Heart left ventricle (tissue), 16 donors: ENCODE results near the gene SND1. TPM values are rescaled to one million over a fixed set of nuclear protein-coding genes. Genes with fewer than 3 reads are reported as not detected.
A peak's percentile ranks its signal among the peaks of the same experiment; 100 is the strongest.

Experiments
- ATAC-seq, 4 donors: fragments of 200-7000 bp; cut with Tn5 transposase; one replicate each; pipeline ENCODE4 v1.9.1; 2020 to 2022; ENCODE audit warnings: moderate library complexity in 4 of 4, mild to moderate bottlenecking in 3 of 4, moderate number of reproducible peaks in 1 of 4
- DNase-seq, 5 donors: peaks; one replicate each; pipeline ENCODE4 v3.0.0-alpha.2; 2020
- H3K27ac ChIP-seq, 12 donors: fragments of 200-600 bp; sonication (generic) in 4 of 12; one replicate each; pipeline versions ENCODE4 v1.5.0 to v1.8.0; 2016 to 2022; ENCODE audit warnings: mild to moderate bottlenecking in 2 of 12
- H3K27me3 ChIP-seq, 9 donors: fragments of 200-600 bp; sonication (generic) in 2 of 9; one replicate each; pipeline versions ENCODE4 v1.5.1 to v1.8.0; 2016 to 2022; ENCODE audit warnings: mild to moderate bottlenecking in 3 of 9
- H3K36me3 ChIP-seq, 9 donors: fragments of 200-600 bp; sonication (generic) in 2 of 9; one replicate each; pipeline versions ENCODE4 v1.5.0 to v1.8.0; 2018 to 2022; ENCODE audit warnings: mild to moderate bottlenecking in 2 of 9
- H3K4me1 ChIP-seq, 12 donors: fragments of 200-600 bp; sonication (generic) in 4 of 12; one replicate each; pipeline versions ENCODE4 v1.5.0 to v1.8.0; 2016 to 2022; ENCODE audit warnings: mild to moderate bottlenecking in 3 of 12
- H3K4me3 ChIP-seq, 12 donors: fragments of 200-600 bp; sonication (generic) in 4 of 12; one replicate each; pipeline versions ENCODE4 v1.5.0 to v1.8.0; 2017 to 2022; ENCODE audit warnings: mild to moderate bottlenecking in 9 of 12, moderate library complexity in 4 of 12
- H3K9me3 ChIP-seq, 12 donors: fragments of 200-600 bp; sonication (generic) in 4 of 12; one replicate each; pipeline versions ENCODE4 v1.5.0 to v1.8.0; 2016 to 2022; ENCODE audit warnings: mild to moderate bottlenecking in 1 of 12
- POLR2A ChIP-seq, 2 donors: fragments of 450-650 bp; IDR thresholded peaks; one replicate each; pipeline ENCODE4 v1.6.1; 2017; ENCODE audit warnings: antibody characterized with exemption in 2 of 2, mild to moderate bottlenecking in 2 of 2, moderate library complexity in 2 of 2
- WGBS, 4 donors: extraction: QIAGEN DNeasy Blood & Tissue Kit in 2 of 4; methylation state at CpG; one replicate each; pipeline versions ENCODE4 v1.1.5 to v1.1.7; 2013 to 2018; 5-methylcytosine and 5-hydroxymethylcytosine counted together
- intact Hi-C, 10 donors: fragments of 100-400 bp; cut with DNase I; formaldehyde crosslinking; loops; one replicate each; pipeline versions ENCODE4 v1.11.1 to v1.14.2; 2022
- polyA plus RNA-seq, 2 donors: library from polyadenylated mRNA; stranded (reverse); fragments of 200-250 nt; gene quantifications; one replicate each; pipeline ENCODE4 v1.2.3, GENCODE V29; 2013
- total RNA-seq, 9 donors: library from RNA; depleted of rRNA in 2 of 9; stranded (reverse); fragments of >200 nt in 2 of 9; fragmentation: NEBNext Ultra II Directional in 3 of 9; extraction: Animal tissue kit (Norgen Biotek cat#: 25700) in 3 of 9; gene quantifications; one replicate each; pipeline versions ENCODE4 v1.1.0 to v1.2.4, GENCODE V29; 2016 to 2023
- TF ChIP-seq, protein P1 (sequence below), 12 donors: fragments of 200-600 bp; sonication (generic) in 4 of 12; IDR thresholded peaks; one replicate each; pipeline versions ENCODE4 v1.5.0 to v1.8.0; 2018 to 2022; ENCODE audit warnings: antibody characterized with exemption in 12 of 12, mild to moderate bottlenecking in 5 of 12
- donor health status: ischemic (EF 13 %, LVEDD 7.1; RV severe dilation, severe dysfunction).
- donor health status: healthy with polysubstance abuse.
- donor health status: DM: no; HTN: yes; CAD: no.
- donor health status: DM: no; HTN: no; CAD: no.
- donor health status: ischemic (EF 25% LVEDD 6.9; RV normal size, moderate dysfunction).
- donor health status: ischemic (EF 25% LVEDD 5.7; RV mildly dilated, moderate dysfunction).
- donor health status: healthy.
- donor health status: DM: yes; HTN: yes; CAD: no.
- donor health status: ischemic (EF 35%, LVEDD 5.7; RV mildly dilated, moderate dysfunction).
- donor health status: nonischemic (EF 11% LVEDD 7.7; RV severe dilation, severe dysfunction).
- donor health status: DM: yes; HTN: yes; CAD: no.
- donor health status: PGD.
- donor health status: ischemic (EF 29% LVEDD 5.4; RV normal size, mild dysfunction).
- donor health status: nonischemic (EF 23%, LVEDD 6.1; RV moderate dilation, normal function).

The SND1 gene
- total and polyA plus RNA-seq, 11 donors, result 45.6 to 115 (median 76.3) TPM

DNA sequence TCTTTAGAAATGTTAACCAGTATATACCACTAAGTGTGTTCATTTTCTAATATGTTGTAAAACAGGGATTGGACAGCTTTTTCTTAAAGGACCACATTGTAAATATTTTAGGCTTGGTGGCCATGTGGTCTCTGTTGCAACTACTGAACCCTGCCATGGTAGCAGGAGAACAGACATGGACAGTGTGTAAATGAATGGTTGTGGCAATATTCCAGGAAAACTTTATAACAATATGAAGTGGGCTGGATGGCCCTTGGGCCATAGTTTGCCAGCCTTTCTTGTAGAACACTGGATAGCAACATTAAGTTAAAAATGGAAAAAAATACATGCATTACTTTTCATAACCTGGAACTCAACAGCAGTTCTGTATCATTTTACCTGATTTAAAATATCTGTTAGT, 61.0 kb downstream of the SND1 start:
- Histone ChIP-seq H3K36me3 (peaks cover 0 to 83% (median 38%) of the 10 kb centered on the region in 9 donors), H3K4me1 (peaks cover 0 to 17% (median 0%) of the 10 kb centered on the region in 12 donors), H3K9me3 (peaks cover 0 to 15% (median 5%) of the 10 kb centered on the region in 12 donors), H3K4me3 (no peak overlapping the region), H3K27me3 (no peaks in the 10 kb centered on the region), H3K27ac (no peak overlapping the region)
- ATAC-seq (no peak), DNase-seq (no peak)
- TF ChIP-seq POLR2A (IDR thresholded peaks at IDR 0.05), result no peak
- TF ChIP-seq, protein P1, sequence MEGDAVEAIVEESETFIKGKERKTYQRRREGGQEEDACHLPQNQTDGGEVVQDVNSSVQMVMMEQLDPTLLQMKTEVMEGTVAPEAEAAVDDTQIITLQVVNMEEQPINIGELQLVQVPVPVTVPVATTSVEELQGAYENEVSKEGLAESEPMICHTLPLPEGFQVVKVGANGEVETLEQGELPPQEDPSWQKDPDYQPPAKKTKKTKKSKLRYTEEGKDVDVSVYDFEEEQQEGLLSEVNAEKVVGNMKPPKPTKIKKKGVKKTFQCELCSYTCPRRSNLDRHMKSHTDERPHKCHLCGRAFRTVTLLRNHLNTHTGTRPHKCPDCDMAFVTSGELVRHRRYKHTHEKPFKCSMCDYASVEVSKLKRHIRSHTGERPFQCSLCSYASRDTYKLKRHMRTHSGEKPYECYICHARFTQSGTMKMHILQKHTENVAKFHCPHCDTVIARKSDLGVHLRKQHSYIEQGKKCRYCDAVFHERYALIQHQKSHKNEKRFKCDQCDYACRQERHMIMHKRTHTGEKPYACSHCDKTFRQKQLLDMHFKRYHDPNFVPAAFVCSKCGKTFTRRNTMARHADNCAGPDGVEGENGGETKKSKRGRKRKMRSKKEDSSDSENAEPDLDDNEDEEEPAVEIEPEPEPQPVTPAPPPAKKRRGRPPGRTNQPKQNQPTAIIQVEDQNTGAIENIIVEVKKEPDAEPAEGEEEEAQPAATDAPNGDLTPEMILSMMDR (IDR thresholded peaks at IDR 0.05), result no peak
- intact Hi-C loops, result loop anchor here in 3 of 10 donors (5.0 to 10.0 kb wide), 2 partner anchors 319 to 322 kb away; partner anchors contain the start of gene LRRC4 (in 3 of the 3)

DNA sequence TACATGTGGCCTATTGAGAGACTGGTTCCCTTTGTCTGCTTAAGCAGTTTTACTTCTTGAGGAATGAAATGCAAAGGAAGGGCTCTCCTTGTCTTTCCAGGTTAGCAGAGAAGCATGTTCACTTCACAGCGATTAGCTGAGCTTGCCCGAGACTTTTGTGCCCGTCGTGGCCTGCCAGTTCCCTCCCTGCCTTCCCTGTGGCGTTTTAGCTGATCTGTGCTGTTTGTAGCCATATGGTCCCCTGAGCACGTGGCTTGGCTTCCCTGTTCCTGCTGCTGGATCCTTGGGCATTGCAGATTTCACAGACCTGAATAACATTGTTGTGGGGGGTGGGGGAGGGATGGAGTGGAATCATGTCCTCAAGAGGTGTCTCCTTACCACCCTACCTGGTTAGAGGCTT, 61.8 kb downstream of the SND1 start:
- peaks cover 0 to 85% (median 36%) of the 10 kb centered on the region in 9 donors for H3K36me3 ChIP-seq
- intact Hi-C loops, result loop anchor here in 3 of 10 donors (5.0 to 10.0 kb wide), 2 partner anchors 319 to 321 kb away; partner anchors contain the start of gene LRRC4 (in 3 of the 3)

GRCh38 chr7:127715272-127715671, 63.3 kb downstream of the SND1 start:
- Histone ChIP-seq H3K9me3 (peaks cover 0 to 15% (median 5%) of the 10 kb centered on the region in 12 donors), H3K4me3 (no peak overlapping the region), H3K36me3 (peaks cover 0 to 80% (median 30%) of the 10 kb centered on the region in 9 donors), H3K4me1 (peaks cover 0 to 17% (median 0%) of the 10 kb centered on the region in 12 donors), H3K27me3 (no peaks in the 10 kb centered on the region), H3K27ac (no peak overlapping the region)
- ATAC-seq, result no peak
- DNase-seq, result no peak
- TF ChIP-seq, protein P1 (IDR thresholded peaks at IDR 0.05), result no peak
- TF ChIP-seq POLR2A (IDR thresholded peaks at IDR 0.05), result no peak
- 58 to 97% (median 88%) methylated on average over 3 of the region's 3 CpGs for WGBS, 4 donors
- intact Hi-C loops, result loop anchor here in 2 of 10 donors (10.0 kb wide), 1 partner anchor 320 kb away; the partner anchor contains the start of gene LRRC4 (in 2 of the 2)

More for the DNA sequence above, 61.8 kb downstream of the SND1 start:
- H3K9me3 ChIP-seq, result peaks cover 0 to 15% (median 5%) of the 10 kb centered on the region in 12 donors
- TF ChIP-seq, protein P1 (IDR thresholded peaks at IDR 0.05), result no peak
- no peak for TF ChIP-seq POLR2A (IDR thresholded peaks at IDR 0.05)
- H3K27me3 ChIP-seq, result no peaks in the 10 kb centered on the region
- H3K27ac ChIP-seq, result no peak overlapping the region
- peak in 1 of 5 donors; percentile 26 for DNase-seq
- H3K4me3 ChIP-seq, result no peak overlapping the region
- ATAC-seq, result peak in 1 of 4 donors; percentile 50
- WGBS, 4 donors, result 79 to 94% (median 90%) methylated on average over 6 of the region's 6 CpGs
- peaks cover 0 to 17% (median 0%) of the 10 kb centered on the region in 12 donors for H3K4me1 ChIP-seq

GRCh38 chr7:127715901-127716300, 63.9 kb downstream of the SND1 start:
- 73 to 89% (median 79%) methylated on average over 1 of the region's 1 CpG for WGBS, 4 donors
- Histone ChIP-seq H3K4me3 (no peak overlapping the region), H3K36me3 (peaks cover 0 to 80% (median 24%) of the 10 kb centered on the region in 9 donors), H3K4me1 (peaks cover 0 to 17% (median 0%) of the 10 kb centered on the region in 12 donors), H3K27me3 (no peaks in the 10 kb centered on the region), H3K9me3 (peaks cover 0 to 11% (median 3%) of the 10 kb centered on the region in 12 donors), H3K27ac (no peak overlapping the region)
- DNase-seq (no peak), ATAC-seq (no peak)
- intact Hi-C loops, result loop anchor here in 2 of 10 donors (10.0 kb wide), 1 partner anchor 319 kb away; the partner anchor contains the start of gene LRRC4 (in 2 of the 2)
- TF ChIP-seq POLR2A (IDR thresholded peaks at IDR 0.05), result no peak
- TF ChIP-seq, protein P1 (IDR thresholded peaks at IDR 0.05), result no peak
